Body of pancreas (tissue), 4 donors: ENCODE data around the gene SNAPC4. TPM values are rescaled to one million over a fixed set of nuclear protein-coding genes. Genes with fewer than 3 reads are reported as not detected.

ENCODE experiments used
- ATAC-seq: fragments of 150-250 bp; one replicate; pipeline ENCODE4 v1.9.1; 2016
- DNase-seq, 4 donors: peaks; one replicate each; pipeline ENCODE4 v3.0.0-alpha.2; 2019
- H3K27ac ChIP-seq, 4 donors: fragments of 200-600 bp; sonication (generic); 1 replicate in 3 of 4; 2 replicates in 1 of 4; pipeline versions ENCODE4 v1.5.1 to v1.6.1; 2016 to 2019; ENCODE audit warnings: mild to moderate bottlenecking in 1 of 4, mixed read lengths in 1 of 4, moderate library complexity in 1 of 4
- H3K27me3 ChIP-seq, 2 donors: fragments of 200-600 bp; sonication (generic); one replicate each; pipeline ENCODE4 v1.6.0; 2016; ENCODE audit warnings: mild to moderate bottlenecking in 1 of 2
- H3K36me3 ChIP-seq, 2 donors: fragments of 200-600 bp; sonication (generic); replicated peaks in 1 of 2; 2 replicates each; pipeline ENCODE4 v1.5.1; 2016; ENCODE audit warnings: low read depth in 2 of 2; ENCODE audit not compliant: insufficient read depth in 1 of 2
- H3K4me1 ChIP-seq: fragments of 200-600 bp; sonication (generic); one replicate; pipeline ENCODE4 v1.6.0; 2016
- H3K4me3 ChIP-seq, 2 donors: fragments of 200-600 bp; sonication (generic); 1 replicate in 1 of 2; 2 replicates in 1 of 2; pipeline ENCODE4 v1.5.1; 2016 to 2019
- H3K9me3 ChIP-seq, 3 donors: fragments of 200-600 bp; sonication (generic); 1 replicate in 2 of 3; 2 replicates in 1 of 3; pipeline ENCODE4 v1.5.1; 2016
- POLR2A ChIP-seq, 3 donors: fragments of 450-650 bp; IDR thresholded peaks; one replicate each; pipeline ENCODE4 v1.6.1; 2016; ENCODE audit warnings: antibody characterized with exemption in 3 of 3, mild to moderate bottlenecking in 2 of 3
- WGBS, 2 donors: methylation state at CpG; one replicate each; pipeline ENCODE4 v1.1.5; 2017; 5-methylcytosine and 5-hydroxymethylcytosine counted together
- intact Hi-C: fragments of 100-400 bp; cut with DNase I; formaldehyde crosslinking; loops from one replicate; pipeline ENCODE4 v1.15.1; 2023
- total RNA-seq, 2 donors: library from RNA; depleted of rRNA; stranded (reverse); fragments of >200 nt; gene quantifications; one replicate each; pipeline ENCODE4 v1.1.0, GENCODE V29; 2016
- TF ChIP-seq, protein P1 (sequence below), 7 experiments: fragments of 450-650 bp in 4 of 7; fragments of 200-600 bp in 3 of 7; sonication (generic) in 3 of 7; IDR thresholded peaks; one replicate each; pipeline ENCODE4 v1.5.1; 2016 to 2019; ENCODE audit warnings: antibody characterized with exemption in 7 of 7

The SNAPC4 gene
- total RNA-seq, 2 donors from 2014 or later: 8.8 to 19.1 TPM

DNA sequence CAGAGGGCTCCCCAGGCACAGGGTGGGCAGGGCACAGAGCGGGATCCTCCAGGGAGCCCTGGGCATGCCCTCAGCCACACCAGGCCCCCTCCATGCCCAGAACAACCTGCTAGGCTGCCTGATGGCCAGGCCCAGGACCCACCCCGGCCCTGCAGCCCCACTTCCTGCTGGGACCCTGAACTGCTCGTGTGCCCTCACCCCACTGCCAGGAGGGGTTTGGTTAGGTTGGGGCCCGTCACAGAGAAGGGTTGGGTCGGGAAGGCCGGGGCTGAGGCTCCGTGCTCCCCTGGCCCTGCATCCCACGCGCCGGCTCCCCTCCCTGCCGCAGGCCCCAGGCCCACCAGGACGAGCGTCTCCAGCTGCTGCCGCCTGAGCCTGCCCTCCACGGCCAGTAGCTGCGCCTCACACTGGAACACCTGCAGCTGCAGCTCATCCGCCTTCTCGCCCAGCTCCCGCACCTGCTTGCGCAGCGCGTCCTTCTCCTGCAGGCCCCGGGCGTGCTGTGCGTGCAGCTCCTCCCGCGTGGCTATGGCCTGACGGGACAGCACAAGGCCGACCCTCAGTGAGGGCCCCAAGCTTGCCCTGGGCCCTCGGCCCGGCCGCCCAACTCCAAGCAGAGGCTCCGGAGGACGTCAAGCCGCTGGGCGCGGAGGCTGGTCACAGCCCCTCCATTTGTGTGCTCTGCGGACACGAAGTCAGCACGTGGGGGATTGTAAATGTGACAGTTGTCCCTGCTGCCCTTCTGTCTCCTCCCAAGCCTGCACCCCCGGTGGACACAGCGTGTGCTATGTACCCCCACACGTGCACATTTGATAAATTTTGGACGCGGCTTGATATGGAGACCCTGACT is 32.4 kb downstream of the SNAPC4 start:
- DNase-seq (no peak), ATAC-seq (no peak)
- intact Hi-C loops: loop anchor here (5.0 kb wide), 1 partner anchor 35 kb away; no protein-coding TSS in a partner anchor
- H3K36me3 ChIP-seq: no peaks in the 10 kb centered on the region
- H3K4me3 ChIP-seq: no peak overlapping the region
- TF ChIP-seq POLR2A (IDR thresholded peaks at IDR 0.05): no peak
- TF ChIP-seq, protein P1, sequence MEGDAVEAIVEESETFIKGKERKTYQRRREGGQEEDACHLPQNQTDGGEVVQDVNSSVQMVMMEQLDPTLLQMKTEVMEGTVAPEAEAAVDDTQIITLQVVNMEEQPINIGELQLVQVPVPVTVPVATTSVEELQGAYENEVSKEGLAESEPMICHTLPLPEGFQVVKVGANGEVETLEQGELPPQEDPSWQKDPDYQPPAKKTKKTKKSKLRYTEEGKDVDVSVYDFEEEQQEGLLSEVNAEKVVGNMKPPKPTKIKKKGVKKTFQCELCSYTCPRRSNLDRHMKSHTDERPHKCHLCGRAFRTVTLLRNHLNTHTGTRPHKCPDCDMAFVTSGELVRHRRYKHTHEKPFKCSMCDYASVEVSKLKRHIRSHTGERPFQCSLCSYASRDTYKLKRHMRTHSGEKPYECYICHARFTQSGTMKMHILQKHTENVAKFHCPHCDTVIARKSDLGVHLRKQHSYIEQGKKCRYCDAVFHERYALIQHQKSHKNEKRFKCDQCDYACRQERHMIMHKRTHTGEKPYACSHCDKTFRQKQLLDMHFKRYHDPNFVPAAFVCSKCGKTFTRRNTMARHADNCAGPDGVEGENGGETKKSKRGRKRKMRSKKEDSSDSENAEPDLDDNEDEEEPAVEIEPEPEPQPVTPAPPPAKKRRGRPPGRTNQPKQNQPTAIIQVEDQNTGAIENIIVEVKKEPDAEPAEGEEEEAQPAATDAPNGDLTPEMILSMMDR (IDR thresholded peaks at IDR 0.05): no peak
- H3K4me1 ChIP-seq: peaks cover 20% of the 10 kb centered on the region
- H3K27me3 ChIP-seq: no peaks in the 10 kb centered on the region
- no peak overlapping the region for H3K27ac ChIP-seq
- H3K9me3 ChIP-seq: no peaks in the 10 kb centered on the region
- WGBS, 2 donors: 82 to 87% methylated on average over 30 to 45 of the region's 45 CpGs

DNA sequence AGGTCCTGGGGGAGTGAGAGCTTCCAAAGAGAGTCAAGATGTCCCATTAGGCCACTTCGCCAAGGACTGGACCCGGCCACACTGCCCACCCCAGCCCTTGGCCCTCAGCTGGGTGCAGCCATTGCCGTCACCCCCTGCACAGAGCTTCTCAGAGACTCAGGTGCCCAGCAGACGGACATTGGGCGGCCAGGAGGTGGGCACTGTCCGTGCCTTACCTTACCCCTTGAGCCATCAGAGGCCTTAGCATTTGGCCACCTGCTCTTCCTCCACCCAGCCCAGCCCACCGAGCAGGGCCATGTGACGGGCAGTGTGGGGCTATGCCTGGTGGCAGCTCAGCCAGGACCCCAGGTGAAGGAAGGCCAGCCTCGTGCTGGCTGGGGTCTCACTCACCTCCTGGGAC is 33.1 kb downstream of the SNAPC4 start:
- no peak overlapping the region for H3K4me3 ChIP-seq
- DNase-seq (no peak), ATAC-seq (no peak)
- H3K4me1 ChIP-seq: peaks cover 21% of the 10 kb centered on the region
- no peak for TF ChIP-seq POLR2A (IDR thresholded peaks at IDR 0.05)
- TF ChIP-seq, protein P1 (IDR thresholded peaks at IDR 0.05): no peak
- 81% methylated on average over 6 of the region's 9 CpGs; no CpG with 5 or more reads in 1 of the 2 donors for WGBS, 2 donors
- intact Hi-C loops: loop anchor here (5.0 kb wide), 1 partner anchor 35 kb away; no protein-coding TSS in a partner anchor
- H3K27ac ChIP-seq: no peak overlapping the region
- no peaks in the 10 kb centered on the region for H3K27me3 ChIP-seq
- H3K9me3 ChIP-seq: no peaks in the 10 kb centered on the region
- no peaks in the 10 kb centered on the region for H3K36me3 ChIP-seq

- TF ChIP-seq POLR2A (IDR thresholded peaks at IDR 0.05): no peak
- intact Hi-C loops: loop anchor here (5.0 kb wide), 1 partner anchor 33 kb away; no protein-coding TSS in a partner anchor
Observed at GRCh38 chr9:136365775-136366222, 34.2 kb downstream of the SNAPC4 start.

GRCh38 chr9:136364942-136365774 is 34.8 kb downstream of the SNAPC4 start:
- no peak for ATAC-seq

More at GRCh38 chr9:136365775-136366222, 34.2 kb downstream of the SNAPC4 start:
- Histone ChIP-seq H3K9me3 (no peaks in the 10 kb centered on the region), H3K27ac (no peak overlapping the region), H3K4me1 (peaks cover 22% of the 10 kb centered on the region), H3K36me3 (no peaks in the 10 kb centered on the region), H3K4me3 (no peak overlapping the region), H3K27me3 (no peaks in the 10 kb centered on the region)
- DNase-seq: no peak
- 29 to 62% methylated on average over 1 to 9 of the region's 9 CpGs for WGBS, 2 donors
- no peak for ATAC-seq

More at GRCh38 chr9:136364942-136365774, 34.8 kb downstream of the SNAPC4 start:
- 68 to 90% methylated on average over 5 to 23 of the region's 31 CpGs for WGBS, 2 donors
- Histone ChIP-seq H3K4me1 (peaks cover 22% of the 10 kb centered on the region), H3K36me3 (no peaks in the 10 kb centered on the region), H3K27me3 (no peaks in the 10 kb centered on the region), H3K9me3 (no peaks in the 10 kb centered on the region), H3K4me3 (no peak overlapping the region), H3K27ac (no peak overlapping the region)
- intact Hi-C loops: loop anchor here (5.0 kb wide), 1 partner anchor 33 kb away; no protein-coding TSS in a partner anchor
- DNase-seq: no peak
- TF ChIP-seq, protein P1 (IDR thresholded peaks at IDR 0.05): no peak
- TF ChIP-seq POLR2A (IDR thresholded peaks at IDR 0.05): no peak
